GM12892 (cell line): ENCODE measurements around the gene RTL1.

Experiments used
- DNase-seq: peaks from one replicate; pipeline ENCODE4 v3.0.0; 2011; ENCODE audit not compliant: insufficient read length
- FAIRE-seq: peaks from 2 replicates; lab custom pipeline; 2011; peaks lifted over from hg19 to GRCh38; lab: Jason Lieb, UNC
- POLR2A ChIP-seq: IDR thresholded peaks from 2 replicates; pipeline ENCODE4 v1.6.1; 2011; ENCODE audit warnings: low read depth, low read length, control low read depth
- POLR2AphosphoS5 ChIP-seq: IDR thresholded peaks from 2 replicates; pipeline ENCODE4 v1.6.1; 2011; ENCODE audit warnings: low read depth, low read length, control low read depth
- TAF1 ChIP-seq: IDR thresholded peaks from 2 replicates; pipeline ENCODE4 v1.6.1; 2011; ENCODE audit warnings: low read depth, mild to moderate bottlenecking, control low read depth, low read length, borderline replicate concordance

RTL1 gene

GRCh38 chr14:100884456-100884855 is 19.1 kb downstream of the RTL1 start:
- DNase-seq (no peak), FAIRE-seq (no peak)
- TF ChIP-seq POLR2AphosphoS5 (no peak), POLR2A (no peak), TAF1 (no peak)

- no peak for FAIRE-seq
- TF ChIP-seq POLR2A, result no peak
- no peak for DNase-seq
Measured at GRCh38 chr14:100883789-100884101, 19.8 kb downstream of the RTL1 start.

GRCh38 chr14:100882991-100883788 is 20.3 kb downstream of the RTL1 start:
- DNase-seq (no peak), FAIRE-seq (no peak)
- TF ChIP-seq TAF1, result no peak
- TF ChIP-seq POLR2A, result no peak
- no peak for TF ChIP-seq POLR2AphosphoS5

DNA sequence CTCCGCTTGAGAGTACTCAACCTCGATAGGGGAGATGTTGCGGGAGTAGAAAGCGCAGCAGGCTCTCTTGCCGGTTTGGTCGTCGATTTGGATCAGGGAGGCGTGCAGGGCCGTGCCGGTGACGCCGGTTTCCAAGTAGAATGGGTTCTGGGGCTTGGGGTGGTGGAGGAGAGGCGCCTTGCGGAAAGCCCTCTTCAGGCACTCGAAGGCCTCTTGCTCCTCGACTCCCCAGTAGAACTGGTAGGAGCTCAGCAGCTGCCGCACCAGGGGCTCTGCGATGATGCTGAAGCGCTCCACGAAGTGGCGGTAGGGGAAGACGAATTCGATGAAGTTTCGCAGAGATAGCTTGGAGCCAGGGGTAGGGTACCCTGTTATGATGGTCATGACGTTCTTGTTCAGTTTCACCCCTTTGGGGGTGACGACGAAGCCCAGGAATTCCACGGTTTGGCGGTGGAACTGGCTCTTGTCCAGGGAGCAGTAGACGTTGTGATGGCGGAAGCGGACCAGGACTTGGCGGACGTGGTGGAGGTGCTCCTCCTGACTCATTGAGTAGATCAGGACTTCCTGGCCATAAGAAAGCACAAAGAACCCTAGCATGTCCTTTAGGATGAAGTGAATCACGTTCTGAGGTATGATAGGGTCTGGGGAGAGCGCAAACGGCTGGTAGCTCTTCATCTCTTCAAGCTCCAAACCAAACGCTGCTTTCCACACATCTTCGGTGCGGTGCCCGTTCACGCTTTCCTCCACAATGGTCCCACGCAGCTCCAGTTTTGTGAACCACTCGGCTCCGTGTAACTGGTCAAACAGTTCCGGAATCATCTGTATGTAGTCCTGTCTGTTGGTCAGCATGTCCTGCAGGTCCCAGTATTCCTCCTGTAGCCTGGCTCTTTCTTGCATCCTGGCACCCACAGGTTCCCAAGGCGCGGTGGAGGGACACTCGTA is 21.2 kb downstream of the RTL1 start:
- DNase-seq (no peak), FAIRE-seq (no peak)
- TF ChIP-seq POLR2A (no peak), TAF1 (no peak), POLR2AphosphoS5 (no peak)

GRCh38 chr14:100881211-100882025 is 22.1 kb downstream of the RTL1 start:
- no peak for TF ChIP-seq POLR2AphosphoS5
- TF ChIP-seq TAF1, result no peak
- TF ChIP-seq POLR2A, result no peak
- DNase-seq, result no peak
- FAIRE-seq, result no peak

GRCh38 chr14:100880271-100881101 is 23.0 kb downstream of the RTL1 start:
- FAIRE-seq (no peak), DNase-seq (no peak)
- no peak for TF ChIP-seq TAF1

DNA sequence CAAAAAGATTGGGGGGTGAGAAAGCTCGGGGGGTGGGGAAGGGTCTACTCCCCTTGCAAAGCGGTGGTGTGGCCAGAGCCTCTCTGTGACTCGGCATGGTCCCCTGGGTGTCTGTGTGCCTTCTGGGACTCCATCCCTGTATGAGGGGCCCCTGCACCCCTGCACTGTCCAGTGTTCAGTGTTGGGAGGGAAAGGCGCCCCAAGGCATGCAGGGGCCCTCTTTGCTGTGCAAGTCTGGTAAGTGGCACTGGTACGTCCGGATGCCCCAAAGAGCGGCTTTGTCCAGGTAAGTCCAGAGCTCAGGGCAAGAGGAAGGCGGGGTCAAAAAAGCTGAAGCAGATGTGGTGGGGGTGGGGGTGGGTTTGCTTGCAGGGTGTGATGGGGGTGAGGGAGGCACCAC is 23.7 kb downstream of the RTL1 start:
- TF ChIP-seq POLR2A (no peak), POLR2AphosphoS5 (no peak), TAF1 (no peak)
- FAIRE-seq (no peak), DNase-seq (no peak)

DNA sequence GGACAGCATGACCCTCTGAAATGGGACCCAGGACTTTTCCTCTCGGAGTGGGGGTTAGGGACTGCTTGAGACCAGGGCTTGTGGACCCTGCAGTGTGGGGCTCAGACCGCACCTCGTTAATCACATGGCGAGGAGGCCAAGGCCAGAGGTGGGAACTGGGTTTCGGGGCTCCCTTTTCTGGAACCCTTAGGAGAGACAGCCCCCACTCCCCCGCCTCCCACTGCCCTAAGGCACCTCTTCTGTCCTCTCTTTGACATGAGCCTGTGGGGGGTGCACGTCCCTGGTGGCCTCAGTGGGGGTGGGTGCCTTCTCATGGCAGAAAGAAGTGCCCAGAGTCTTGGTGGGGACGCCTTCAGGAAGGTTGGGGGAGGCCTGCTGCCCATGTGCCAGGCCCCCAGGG is 24.3 kb downstream of the RTL1 start:
- FAIRE-seq (no peak), DNase-seq (no peak)
- TF ChIP-seq POLR2A (no peak), POLR2AphosphoS5 (no peak), TAF1 (no peak)

DNA sequence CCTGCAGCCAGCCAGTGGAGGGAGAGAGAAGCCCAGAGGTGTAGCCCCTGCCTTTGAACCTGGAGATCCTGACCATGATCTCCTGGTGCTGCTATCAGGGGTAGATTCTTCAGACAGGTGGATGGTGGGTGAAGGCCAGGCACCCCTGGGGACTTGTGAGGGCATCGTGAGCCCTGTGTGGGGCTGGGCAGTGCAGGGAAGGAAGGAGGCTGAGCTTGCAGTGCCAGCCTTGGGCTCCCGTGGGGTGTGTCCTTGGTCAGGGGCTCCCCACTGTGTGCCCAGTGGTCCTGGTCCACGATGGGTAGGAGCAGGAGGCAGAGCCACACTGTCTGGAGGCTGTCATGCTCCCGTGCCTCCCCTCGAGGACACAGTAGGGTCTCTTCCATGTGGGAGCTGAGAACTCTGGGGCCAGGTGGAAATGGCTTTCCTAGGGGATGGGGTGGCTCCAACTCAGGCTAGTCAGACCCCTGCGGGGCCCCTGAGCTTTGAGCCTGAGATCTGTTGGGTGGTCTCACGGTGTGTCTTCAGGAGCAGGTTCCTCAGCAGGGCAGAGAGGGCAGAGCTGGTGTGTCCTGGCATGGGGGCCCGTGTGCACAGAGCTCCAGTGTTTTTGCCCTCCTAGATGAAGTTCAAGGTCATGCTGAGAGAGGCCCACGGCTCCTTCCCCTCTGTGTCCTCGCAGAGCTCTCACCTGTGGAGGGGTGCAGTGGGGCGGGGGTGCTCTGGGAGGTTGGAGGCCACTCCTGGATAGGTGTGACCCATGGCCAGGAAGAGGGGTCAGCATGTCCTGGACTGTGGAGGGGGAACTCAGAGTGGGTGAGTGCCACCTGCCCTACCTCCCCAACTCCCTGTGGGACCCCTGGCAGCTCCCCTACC is 25.0 kb downstream of the RTL1 start:
- TF ChIP-seq POLR2AphosphoS5 (no peak), TAF1 (no peak)
- FAIRE-seq (no peak), DNase-seq (no peak)

DNA sequence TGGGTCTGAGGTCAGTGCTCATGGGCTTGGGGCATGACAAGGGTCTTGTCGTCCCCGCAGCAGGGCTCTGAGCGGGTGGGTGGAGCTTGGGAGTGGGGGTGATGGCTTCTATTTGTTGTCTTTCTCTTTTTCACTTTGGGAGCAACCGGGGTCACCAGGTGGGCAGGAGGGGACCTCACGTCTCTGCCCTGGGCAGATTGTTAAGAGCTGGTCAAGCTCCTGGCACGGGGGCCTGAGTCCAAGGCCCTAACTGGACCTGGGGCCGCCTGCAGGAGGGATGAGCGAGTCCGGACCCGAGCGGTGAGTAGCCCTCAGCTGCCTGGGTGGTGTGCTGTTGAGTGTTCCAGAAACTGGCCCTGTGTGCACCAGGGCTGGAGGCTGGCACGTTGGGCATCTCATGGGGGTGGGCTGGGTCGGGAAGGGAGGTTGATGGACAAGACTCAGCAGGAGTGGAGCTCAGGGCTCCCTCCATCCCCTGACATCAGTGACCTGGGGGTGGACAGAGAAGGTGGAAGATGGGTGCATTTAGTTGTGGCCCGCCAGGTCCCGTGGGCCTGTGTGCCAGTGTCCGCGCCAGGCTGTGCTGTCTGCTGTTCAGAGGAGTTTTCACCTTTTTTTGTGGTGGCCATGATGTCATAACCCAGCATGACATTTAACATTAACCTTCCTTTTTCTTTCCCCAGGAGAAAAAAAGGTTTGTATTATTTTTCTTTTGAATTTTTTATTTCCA is 27.5 kb downstream of the RTL1 start:
- no peak for DNase-seq
- TF ChIP-seq TAF1 (no peak), POLR2A (no peak), POLR2AphosphoS5 (no peak)
- no peak for FAIRE-seq
